K562 (cell line): ENCODE results near the gene THAP8. TPM values are rescaled to one million over a fixed set of nuclear protein-coding genes. Genes with fewer than 3 reads are reported as not detected.

Source experiments
- CCNT2 ChIP-seq: IDR thresholded peaks from 2 replicates; pipeline ENCODE4 v1.6.1; 2011; ENCODE audit warnings: borderline replicate concordance, low read depth, mild to moderate bottlenecking, moderate library complexity, mixed read lengths, low read length; ENCODE audit not compliant: insufficient read length; ENCODE audit errors: extremely low read depth
- CTCF ChIP-seq, 3 experiments: IDR thresholded peaks in 2 of 3; conservative IDR thresholded peaks in 1 of 3; 2 replicates each; pipeline ENCODE4 v1.5.1; 2011 to 2012; ENCODE audit warnings: low read length in 3 of 3, mild to moderate bottlenecking in 3 of 3, control low read depth in 2 of 3, improper control_type of control experiment in 1 of 3, inconsistent platforms in 1 of 3, low read depth in 1 of 3, mixed read lengths in 1 of 3, moderate library complexity in 1 of 3; ENCODE audit not compliant: insufficient read depth in 2 of 3
- ESRRB ChIP-seq: fragments of 250-450 bp; sonication (Bioruptor Pico); IDR thresholded peaks from 2 replicates; pipeline ENCODE4 v1.5.0; 2020; ENCODE audit warnings: mild to moderate bottlenecking, moderate library complexity, borderline replicate concordance
- IRF2 ChIP-seq: sonication (generic); formaldehyde crosslinking; IDR thresholded peaks from 2 replicates; pipeline ENCODE4 v1.8.1; 2022; ENCODE audit warnings: mild to moderate bottlenecking, missing genetic modification reagents
- JUN ChIP-seq, 2 experiments: sonication (generic) in 1 of 2; formaldehyde crosslinking in 1 of 2; IDR thresholded peaks; 2 replicates each; pipeline versions ENCODE4 v1.6.1 to v1.8.0; 2012 to 2022; ENCODE audit warnings: borderline replicate concordance in 2 of 2, mild to moderate bottlenecking in 2 of 2, improper control_type of control experiment in 1 of 2, low read depth in 1 of 2, low read length in 1 of 2, missing genetic modification reagents in 1 of 2
- MEF2A ChIP-seq: IDR thresholded peaks from 2 replicates; pipeline ENCODE4 v1.6.1; 2011; ENCODE audit warnings: low read depth, mild to moderate bottlenecking, low read length, moderate library complexity; ENCODE audit not compliant: control insufficient read depth
- PATZ1 ChIP-seq: fragments of 250-450 bp; sonication (Bioruptor Pico); IDR thresholded peaks from 2 replicates; pipeline ENCODE4 v1.5.0; 2020; ENCODE audit warnings: mild to moderate bottlenecking, borderline replicate concordance
- PHB ChIP-seq: fragments of 250-450 bp; sonication (Bioruptor Pico); IDR thresholded peaks from 2 replicates; pipeline ENCODE4 v1.5.0; 2021
- POLR2A ChIP-seq: fragments of 450-650 bp; conservative IDR thresholded peaks from 2 replicates; pipeline ENCODE4 v1.6.1; 2016
- PRPF4 ChIP-seq: fragments of 200-400 bp; formaldehyde crosslinking; IDR thresholded peaks from one replicate; pipeline ENCODE4 v1.6.1; 2017; ENCODE audit warnings: low read length, low read depth, mild to moderate bottlenecking; ENCODE audit not compliant: insufficient read depth, poor library complexity, severe bottlenecking
- RUNX1 ChIP-seq: sonication (generic); IDR thresholded peaks from 2 replicates; pipeline ENCODE4 v1.6.1; 2016; ENCODE audit warnings: antibody characterized with exemption, low read depth
- THAP12 ChIP-seq: fragments of 250-450 bp; sonication (Bioruptor Pico); IDR thresholded peaks from 2 replicates; pipeline ENCODE4 v1.9.0; 2021; ENCODE audit warnings: mild to moderate bottlenecking, inconsistent platforms
- U2AF2 ChIP-seq: fragments of 200-400 bp; formaldehyde crosslinking; optimal IDR thresholded peaks from 2 replicates; pipeline ENCODE3; 2017; ENCODE audit warnings: low read depth, mild to moderate bottlenecking, low read length
- YBX1 ChIP-seq: fragments of 450-650 bp; IDR thresholded peaks from 2 replicates; pipeline ENCODE4 v1.7.1; 2016; ENCODE audit warnings: mild to moderate bottlenecking
- ZNF184 ChIP-seq: sonication (generic); formaldehyde crosslinking; IDR thresholded peaks from 2 replicates; pipeline ENCODE4 v1.5.0; 2020; ENCODE audit warnings: missing genetic modification reagents
- ZNF23 ChIP-seq: fragments of 250-450 bp; sonication (Bioruptor Pico); IDR thresholded peaks from 2 replicates; pipeline ENCODE4 v1.4.0; 2020; ENCODE audit warnings: mild to moderate bottlenecking
- ZNF277 ChIP-seq: fragments of 250-450 bp; sonication (Bioruptor Pico); IDR thresholded peaks from 2 replicates; pipeline ENCODE4 v1.8.0; 2022; ENCODE audit warnings: inconsistent platforms, mild to moderate bottlenecking, moderate library complexity, borderline replicate concordance
- ZNF436 ChIP-seq: fragments of 250-450, 450-650 bp; sonication (Bioruptor Pico); formaldehyde crosslinking; IDR thresholded peaks from 2 replicates; pipeline ENCODE4 v1.7.0; 2020; ENCODE audit warnings: mild to moderate bottlenecking
- ZNF764 ChIP-seq: fragments of 250-450 bp; sonication (Bioruptor Pico); IDR thresholded peaks from 2 replicates; pipeline ENCODE4 v1.4.0; 2020; ENCODE audit warnings: low read depth, mild to moderate bottlenecking, moderate library complexity
- ZSCAN29 ChIP-seq: fragments of 450-650 bp; IDR thresholded peaks from 2 replicates; pipeline ENCODE4 v1.6.1; 2017
- polyA plus RNA-seq, 8 experiments: library from polyadenylated mRNA; depleted of rRNA in 4 of 8; stranded (reverse) in 5 of 8; unstranded in 3 of 8; fragments of >200 nt; fragmentation: Nextera tagmentation in 2 of 8; fragmentation: Illumina TruSeq in 1 of 8; extraction: Ambion mirVana in 2 of 8; extraction: Trizol in 1 of 8; gene quantifications; 2 replicates each; pipeline versions ENCODE4 v1.2.1 to v1.2.3, GENCODE V29; 2011 to 2014; ENCODE audit warnings: inconsistent platforms in 1 of 8, missing spikeins in 1 of 8
- total RNA-seq, 7 experiments: library from RNA; depleted of rRNA in 6 of 7; stranded (reverse); fragments of >200 nt in 6 of 7; fragmentation: Illumina TruSeq in 2 of 7; extraction: Trizol in 2 of 7; gene quantifications; 2 replicates each; pipeline versions ENCODE4 v1.2.1 to v1.2.3, GENCODE V29; 2011 to 2021; ENCODE audit warnings: low replicate concordance in 1 of 7

Gene THAP8
- total and polyA plus RNA-seq, 9 of the 15 experiments (the other 6 are each of a cell fraction or from before 2014, with no cell fraction given): 0.11 to 2.0 (median 0.94) TPM

- TF ChIP-seq JUN (IDR thresholded peaks at IDR 0.05; ENCODE audit: borderline replicate concordance, low read depth, low read length) (no peak), JUN (CRISPR knock-in tag; IDR thresholded peaks at IDR 0.05; ENCODE audit: borderline replicate concordance) (no peak; the same call in 1 of the 2 replicates), RUNX1 (no peak), U2AF2 (no peak), ZNF23 (no peak), PRPF4 (no peak), ZNF764 (CRISPR knock-in tag) (no peak), THAP12 (CRISPR knock-in tag) (no peak), ZNF184 (CRISPR knock-in tag) (no peak), POLR2A (peak; percentile 88), CCNT2 (peak; percentile 11), CTCF (IDR thresholded peaks at IDR 0.05 in 2 of 3, conservative IDR thresholded peaks at IDR 0.05 in 1 of 3; ENCODE audit: insufficient read depth in 2 of 3, low read depth in 1 of 3, low read length in 3 of 3) (peak in 2 of 3 experiments; percentile 3 to 14; a peak in 1 of 6 replicates), IRF2 (no peak), PHB (CRISPR knock-in tag) (no peak), ZNF436 (CRISPR knock-in tag) (no peak), MEF2A (no peak), ZSCAN29 (no peak), ESRRB (CRISPR knock-in tag) (no peak), YBX1 (no peak), PATZ1 (CRISPR knock-in tag) (no peak), ZNF277 (no peak)
These were observed 58.8 kb downstream of the THAP8 start, which contains the start of gene SDHAF1 (continued) for GRCh38 chr19:35995048-35995993.
